ENCODE measurements around the gene ETDC. TPM values are rescaled to one million over a fixed set of nuclear protein-coding genes. Genes with fewer than 3 reads are reported as not detected.
"Not testable (repeated sequence)": the region's sequence is repeated elsewhere in the genome, so short reads cannot be mapped to it uniquely, and the experiment has no call there.

Gene ETDC
- total RNA-seq (2021; fragmentation: NEBNext Ultra II Directional; extraction: Animal tissue kit (Norgen Biotek cat#: 25700)) = not detected
- long read RNA-seq = 0 reads

DNA sequence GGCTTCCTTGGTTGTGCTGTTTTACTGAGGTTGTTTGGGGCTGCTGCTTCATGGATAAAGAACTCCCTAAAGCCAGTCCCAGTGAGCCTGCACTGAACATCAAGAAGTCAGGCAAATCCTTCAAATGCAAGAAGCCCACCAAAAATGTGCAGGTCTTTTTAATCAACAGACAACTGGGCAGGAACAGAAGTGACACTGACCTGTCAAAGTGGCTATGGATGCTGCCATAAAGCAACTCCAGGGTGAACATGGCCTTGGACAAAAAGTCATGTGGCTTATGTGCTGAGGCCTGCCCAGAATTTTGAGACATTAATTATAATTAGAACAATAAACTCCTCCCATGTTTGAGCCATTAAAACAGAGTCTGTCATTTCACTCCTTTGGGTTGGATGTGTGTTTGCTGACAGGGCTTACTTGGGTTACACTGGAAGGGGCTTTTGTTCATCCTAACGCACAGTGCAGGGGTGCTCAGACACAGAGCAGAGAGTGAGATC lies at the start of gene ETDC:
ETDC (plus strand) TSS at position 51 of the 494 bp plus-strand sequence; CDS start at position 51, 0 bp downstream.
- Mint-ChIP-seq H3K4me1 (ENCODE audit: low read depth) (no peaks in the 10 kb centered on the region), H3K27me3 (ENCODE audit: insufficient read depth) (no peaks in the 10 kb centered on the region; the same call in 1 of the 2 replicates), H3K9me3 (peaks cover 7% of the 10 kb centered on the region), H3K27ac (no peak within 1 kb of the TSS), H3K36me3 (ENCODE audit: low read depth) (no peaks in the 10 kb centered on the region; the same call in 1 of the 2 replicates), H3K4me3 (no peak within 1 kb of the TSS)
- no peak for DNase-seq
- TF ChIP-seq, protein P1, sequence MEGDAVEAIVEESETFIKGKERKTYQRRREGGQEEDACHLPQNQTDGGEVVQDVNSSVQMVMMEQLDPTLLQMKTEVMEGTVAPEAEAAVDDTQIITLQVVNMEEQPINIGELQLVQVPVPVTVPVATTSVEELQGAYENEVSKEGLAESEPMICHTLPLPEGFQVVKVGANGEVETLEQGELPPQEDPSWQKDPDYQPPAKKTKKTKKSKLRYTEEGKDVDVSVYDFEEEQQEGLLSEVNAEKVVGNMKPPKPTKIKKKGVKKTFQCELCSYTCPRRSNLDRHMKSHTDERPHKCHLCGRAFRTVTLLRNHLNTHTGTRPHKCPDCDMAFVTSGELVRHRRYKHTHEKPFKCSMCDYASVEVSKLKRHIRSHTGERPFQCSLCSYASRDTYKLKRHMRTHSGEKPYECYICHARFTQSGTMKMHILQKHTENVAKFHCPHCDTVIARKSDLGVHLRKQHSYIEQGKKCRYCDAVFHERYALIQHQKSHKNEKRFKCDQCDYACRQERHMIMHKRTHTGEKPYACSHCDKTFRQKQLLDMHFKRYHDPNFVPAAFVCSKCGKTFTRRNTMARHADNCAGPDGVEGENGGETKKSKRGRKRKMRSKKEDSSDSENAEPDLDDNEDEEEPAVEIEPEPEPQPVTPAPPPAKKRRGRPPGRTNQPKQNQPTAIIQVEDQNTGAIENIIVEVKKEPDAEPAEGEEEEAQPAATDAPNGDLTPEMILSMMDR (IDR thresholded peaks at IDR 0.05) = no peak

DNA sequence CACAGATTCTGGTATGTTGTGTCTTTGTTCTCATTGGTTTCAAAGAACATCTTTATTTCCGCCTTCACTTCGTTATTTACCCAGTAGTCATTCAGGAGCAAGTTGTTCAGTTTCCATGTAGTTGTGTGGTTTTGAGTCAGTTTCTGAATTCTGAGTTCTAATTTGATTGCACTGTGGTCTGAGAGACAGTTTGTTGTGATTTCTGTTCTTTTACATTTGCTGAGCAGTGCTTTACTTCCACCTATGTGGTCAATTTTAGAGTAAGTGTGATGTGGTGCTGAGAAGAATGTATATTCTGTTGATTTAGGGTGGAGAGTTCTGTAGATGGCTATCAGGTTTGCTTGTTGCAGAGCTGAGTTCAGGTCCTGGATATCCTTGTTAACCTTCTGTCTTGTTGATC lies 48.3 kb upstream of the ETDC start:
- not testable (repeated sequence) for DNase-seq; H3K4me1 Mint-ChIP-seq (ENCODE audit: low read depth); H3K27ac Mint-ChIP-seq; H3K27me3 Mint-ChIP-seq (ENCODE audit: insufficient read depth); H3K36me3 Mint-ChIP-seq (ENCODE audit: low read depth); H3K9me3 Mint-ChIP-seq; H3K4me3 Mint-ChIP-seq

DNA sequence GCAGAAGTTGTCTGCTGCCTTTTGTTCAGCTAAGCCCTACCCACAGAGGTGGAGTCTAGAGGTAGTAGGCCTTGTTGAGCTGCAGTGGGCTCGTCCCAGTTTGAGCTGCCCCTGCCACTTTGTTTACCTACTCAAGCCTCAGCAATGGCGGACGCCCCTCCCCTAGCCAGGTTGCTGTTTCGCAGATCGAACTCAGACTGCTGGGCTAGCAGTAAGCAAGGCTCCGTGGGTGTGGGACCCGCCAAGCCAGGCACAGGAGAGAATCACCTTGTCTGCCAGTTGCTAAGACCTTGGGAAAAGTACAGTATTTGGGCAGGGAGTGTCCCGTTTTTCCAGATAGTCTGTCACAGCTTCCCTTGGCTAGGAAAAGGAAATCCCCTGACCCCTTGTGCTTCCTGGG lies 45.9 kb upstream of the ETDC start:
- H3K9me3 Mint-ChIP-seq, H3K27ac Mint-ChIP-seq: not testable (repeated sequence)

DNA sequence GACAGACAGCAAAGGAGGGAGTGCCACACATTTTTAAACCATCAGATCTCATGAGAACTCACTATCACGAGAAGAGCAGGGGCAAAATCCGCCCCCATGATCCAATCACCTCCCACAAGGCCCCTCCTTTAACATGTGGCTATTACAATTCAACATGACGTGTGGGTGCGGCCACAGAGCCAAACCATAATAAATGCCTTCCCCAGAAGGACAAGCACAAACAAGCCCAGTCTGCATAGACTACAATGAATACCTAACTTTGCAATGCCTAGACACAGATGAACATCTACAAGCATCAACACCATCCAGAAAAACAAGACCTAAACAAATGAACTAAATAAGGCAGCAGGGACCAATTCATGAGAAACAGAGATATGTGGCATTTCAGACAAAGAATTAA lies 45.1 kb upstream of the ETDC start:
- Mint-ChIP-seq H3K9me3 (no peaks in the 10 kb centered on the region; the same call in none of the 2 replicates), H3K4me1 (ENCODE audit: low read depth) (no peaks in the 10 kb centered on the region), H3K27me3 (ENCODE audit: insufficient read depth) (peaks cover 2% of the 10 kb centered on the region; the same call in 1 of the 2 replicates), H3K36me3 (ENCODE audit: low read depth) (no peaks in the 10 kb centered on the region), H3K27ac (no peak overlapping the region), H3K4me3 (no peak overlapping the region)
- TF ChIP-seq, protein P1 (IDR thresholded peaks at IDR 0.05) = no peak
- no peak for DNase-seq

More for the DNA sequence above, 45.9 kb upstream of the ETDC start:
- not testable (repeated sequence) for H3K36me3 Mint-ChIP-seq (ENCODE audit: low read depth); DNase-seq; H3K27me3 Mint-ChIP-seq (ENCODE audit: insufficient read depth); H3K4me1 Mint-ChIP-seq (ENCODE audit: low read depth); H3K4me3 Mint-ChIP-seq

DNA sequence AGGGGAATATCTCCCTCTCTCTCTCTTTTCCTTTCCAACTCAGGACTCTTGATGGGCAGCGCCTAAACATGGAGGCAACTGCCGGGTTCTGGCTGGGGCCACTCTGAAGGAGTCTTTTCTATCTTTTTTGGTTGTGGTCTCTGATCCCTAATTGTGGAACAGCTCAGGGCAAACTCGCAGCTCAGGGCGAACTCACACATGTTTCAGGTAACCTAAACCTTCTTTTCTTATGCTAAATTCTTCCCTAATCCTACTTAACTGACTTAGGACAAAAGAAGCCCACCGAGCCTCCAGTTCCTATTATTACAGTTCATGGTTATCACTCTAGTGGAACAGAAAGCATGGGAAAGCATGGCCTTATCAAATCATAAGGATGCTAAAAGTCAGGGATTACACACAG lies 36.1 kb upstream of the ETDC start:
- H3K27me3 Mint-ChIP-seq (ENCODE audit: insufficient read depth) = no peaks in the 10 kb centered on the region
- H3K9me3 Mint-ChIP-seq = peaks cover 6% of the 10 kb centered on the region
- H3K36me3 Mint-ChIP-seq (ENCODE audit: low read depth) = no peaks in the 10 kb centered on the region
- H3K4me3 Mint-ChIP-seq = no peak overlapping the region
- no peaks in the 10 kb centered on the region for H3K4me1 Mint-ChIP-seq (ENCODE audit: low read depth)
- TF ChIP-seq, protein P1 (IDR thresholded peaks at IDR 0.05) = no peak
- no peak overlapping the region for H3K27ac Mint-ChIP-seq
- no peak for DNase-seq

DNA sequence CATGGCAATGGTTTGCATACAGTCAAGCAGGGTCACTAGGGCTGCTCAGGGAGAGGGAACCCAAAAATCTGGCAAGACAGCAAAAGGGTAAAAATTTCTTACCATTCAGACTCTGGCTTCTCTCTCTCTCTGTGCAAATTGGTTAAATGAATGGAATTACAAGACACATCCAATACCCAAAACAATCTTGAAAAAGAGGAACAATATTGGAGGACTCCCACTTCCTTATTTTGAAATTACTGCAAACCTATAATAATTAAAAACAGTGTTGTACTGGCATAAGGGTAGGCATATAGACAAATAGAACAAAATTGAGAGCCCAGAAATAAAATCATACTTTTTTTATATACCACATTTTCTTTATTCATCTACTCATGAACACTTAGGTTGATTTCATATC lies 33.3 kb upstream of the ETDC start:
- Mint-ChIP-seq H3K4me1 (ENCODE audit: low read depth) (no peaks in the 10 kb centered on the region), H3K4me3 (no peak overlapping the region), H3K27me3 (ENCODE audit: insufficient read depth) (no peaks in the 10 kb centered on the region; the same call in 1 of the 2 replicates), H3K36me3 (ENCODE audit: low read depth) (no peaks in the 10 kb centered on the region), H3K9me3 (peaks cover 32% of the 10 kb centered on the region), H3K27ac (no peak overlapping the region)
- TF ChIP-seq, protein P1 (IDR thresholded peaks at IDR 0.05) = no peak
- no peak for DNase-seq
